Activated naive CD4-positive, alpha-beta T cell treated with anti-CD3 and anti-CD28 coated beads, Interleukin-2, amount 50 U/mL, for 72 hours (primary cell): Measurements from ENCODE around the gene SLC6A20. TPM values are rescaled to one million over a fixed set of nuclear protein-coding genes. Genes with fewer than 3 reads are reported as not detected.
A peak's percentile ranks its signal among the peaks of the same experiment; 100 is the strongest.
"Not testable (repeated sequence)": the region's sequence is repeated elsewhere in the genome, so short reads cannot be mapped to it uniquely, and the experiment has no call there.

Experiments used
- ATAC-seq, 2 donors: fragments of 150-1000 bp; cut with Tn5 transposase; 2 replicates each; pipeline ENCODE4 v1.10.0; 2021; ENCODE audit warnings: mild to moderate bottlenecking in 2 of 2, moderate library complexity in 2 of 2
- DNase-seq, 2 donors: peaks; one replicate each; pipeline ENCODE4 v3.0.0; 2021 to 2022; ENCODE audit warnings: low spot score in 2 of 2
- H3K27ac Mint-ChIP-seq, 2 donors: one replicate each; pipeline ENCODE4 v1.8.0; 2022; ENCODE audit warnings: mild to moderate bottlenecking in 2 of 2, mixed read lengths in 2 of 2
- H3K36me3 Mint-ChIP-seq, 2 donors: one replicate each; pipeline ENCODE4 v1.8.0; 2022; ENCODE audit warnings: mixed read lengths in 2 of 2
- H3K9me3 Mint-ChIP-seq, 2 donors: one replicate each; pipeline ENCODE4 v1.8.0; 2022; ENCODE audit warnings: mixed read lengths in 2 of 2
- total RNA-seq, 2 donors: library from RNA; stranded (reverse); gene quantifications; one replicate each; pipeline ENCODE4 v1.2.3, GENCODE V29; 2022

The SLC6A20 gene
- total RNA-seq, 2 donors from 2014 or later, result not detected

- Mint-ChIP-seq H3K9me3 (no peaks in the 10 kb centered on the region), H3K36me3 (no peaks in the 10 kb centered on the region), H3K27ac (no peak overlapping the region)
- DNase-seq, result no peak
- no peak for ATAC-seq
Observed at GRCh38 chr3:45756055-45756454, 40.3 kb downstream of the SLC6A20 start.

- Mint-ChIP-seq H3K9me3 (no peaks in the 10 kb centered on the region), H3K36me3 (no peaks in the 10 kb centered on the region), H3K27ac (no peak overlapping the region)
- ATAC-seq, result no peak
- no peak for DNase-seq
Observed at GRCh38 chr3:45754461-45754860, 41.9 kb downstream of the SLC6A20 start.

- H3K9me3 Mint-ChIP-seq, result no peaks in the 10 kb centered on the region
- ATAC-seq (no peak), DNase-seq (no peak)
- H3K36me3 Mint-ChIP-seq, result no peaks in the 10 kb centered on the region
- H3K27ac Mint-ChIP-seq, result peak overlapping the region in 1 of 2 donors; percentile 45
Observed at GRCh38 chr3:45753095-45753494, 43.2 kb downstream of the SLC6A20 start.

DNA sequence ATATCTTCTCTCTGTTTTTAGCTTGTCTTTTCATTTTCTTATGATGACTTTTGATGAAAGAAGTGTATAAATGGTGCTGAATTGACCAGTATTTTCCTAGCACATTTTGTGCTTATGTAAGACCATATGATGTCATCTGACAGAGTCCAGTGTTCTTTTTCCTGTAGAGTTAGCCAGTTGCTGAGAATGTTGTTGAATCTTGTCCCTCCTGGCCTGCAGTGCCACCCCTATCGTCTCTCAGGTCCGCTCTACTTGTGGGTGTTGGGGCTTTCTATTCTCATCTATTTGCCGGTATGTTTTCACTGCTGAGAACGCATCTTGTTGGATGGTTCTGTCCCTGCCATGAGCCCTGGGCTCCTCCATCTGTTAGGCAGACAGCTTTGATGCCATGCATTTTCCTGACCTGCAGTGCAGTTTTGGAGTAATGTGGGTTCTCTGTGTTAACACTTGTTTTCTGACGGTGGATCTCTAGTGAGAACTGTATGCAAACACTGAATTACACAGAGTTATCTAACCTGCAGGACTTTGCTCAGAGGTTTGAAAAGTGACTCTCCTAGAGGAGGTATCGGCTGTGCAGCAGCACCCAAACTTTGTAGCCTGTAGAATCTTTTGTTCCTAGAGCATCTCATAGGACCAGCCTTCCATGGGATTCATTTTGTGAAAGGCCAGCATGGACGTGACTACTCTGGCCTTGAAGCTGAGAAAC, 44.6 kb downstream of the SLC6A20 start:
- Mint-ChIP-seq H3K36me3 (no peaks in the 10 kb centered on the region), H3K27ac (peak overlapping the region in 1 of 2 donors; percentile 26), H3K9me3 (no peaks in the 10 kb centered on the region)
- no peak for ATAC-seq
- no peak for DNase-seq

- H3K9me3 Mint-ChIP-seq, result no peaks in the 10 kb centered on the region
- ATAC-seq, result no peak
Observed at GRCh38 chr3:45749880-45750279, 46.5 kb downstream of the SLC6A20 start.

GRCh38 chr3:45749036-45749600, 47.2 kb downstream of the SLC6A20 start:
- H3K36me3 Mint-ChIP-seq, ATAC-seq, DNase-seq, H3K27ac Mint-ChIP-seq, H3K9me3 Mint-ChIP-seq: not testable (repeated sequence)

More at GRCh38 chr3:45749880-45750279, 46.5 kb downstream of the SLC6A20 start:
- Mint-ChIP-seq H3K27ac (peak overlapping the region in 1 of 2 donors; percentile 2), H3K36me3 (peaks cover 0 to 6% of the 10 kb centered on the region in 2 donors)
- DNase-seq, result no peak

DNA sequence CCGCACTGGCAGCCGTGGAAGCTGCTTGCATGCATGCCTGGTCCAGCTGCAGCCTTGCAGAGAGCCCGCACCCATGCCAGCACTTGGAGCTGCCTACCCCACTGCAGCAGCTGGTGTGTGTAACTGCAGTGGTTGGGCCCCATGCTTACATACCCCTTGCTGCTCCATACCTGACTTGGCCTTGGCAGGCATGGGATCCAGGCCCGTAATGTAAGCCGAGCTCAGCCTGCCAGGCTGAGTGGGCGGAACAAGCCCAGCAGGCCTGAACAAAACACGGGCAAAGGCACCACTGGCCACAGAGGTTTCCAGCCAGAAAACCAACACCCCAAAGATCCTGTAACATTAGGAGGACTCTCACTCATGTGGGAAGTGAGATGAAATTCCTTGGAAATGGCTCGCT, 48.3 kb downstream of the SLC6A20 start:
- Mint-ChIP-seq H3K9me3 (no peaks in the 10 kb centered on the region), H3K36me3 (peaks cover 0 to 6% of the 10 kb centered on the region in 2 donors), H3K27ac (peak overlapping the region in 1 of 2 donors; percentile 44)
- peak in 1 of 2 donors; percentile 7 for ATAC-seq
- no peak for DNase-seq

DNA sequence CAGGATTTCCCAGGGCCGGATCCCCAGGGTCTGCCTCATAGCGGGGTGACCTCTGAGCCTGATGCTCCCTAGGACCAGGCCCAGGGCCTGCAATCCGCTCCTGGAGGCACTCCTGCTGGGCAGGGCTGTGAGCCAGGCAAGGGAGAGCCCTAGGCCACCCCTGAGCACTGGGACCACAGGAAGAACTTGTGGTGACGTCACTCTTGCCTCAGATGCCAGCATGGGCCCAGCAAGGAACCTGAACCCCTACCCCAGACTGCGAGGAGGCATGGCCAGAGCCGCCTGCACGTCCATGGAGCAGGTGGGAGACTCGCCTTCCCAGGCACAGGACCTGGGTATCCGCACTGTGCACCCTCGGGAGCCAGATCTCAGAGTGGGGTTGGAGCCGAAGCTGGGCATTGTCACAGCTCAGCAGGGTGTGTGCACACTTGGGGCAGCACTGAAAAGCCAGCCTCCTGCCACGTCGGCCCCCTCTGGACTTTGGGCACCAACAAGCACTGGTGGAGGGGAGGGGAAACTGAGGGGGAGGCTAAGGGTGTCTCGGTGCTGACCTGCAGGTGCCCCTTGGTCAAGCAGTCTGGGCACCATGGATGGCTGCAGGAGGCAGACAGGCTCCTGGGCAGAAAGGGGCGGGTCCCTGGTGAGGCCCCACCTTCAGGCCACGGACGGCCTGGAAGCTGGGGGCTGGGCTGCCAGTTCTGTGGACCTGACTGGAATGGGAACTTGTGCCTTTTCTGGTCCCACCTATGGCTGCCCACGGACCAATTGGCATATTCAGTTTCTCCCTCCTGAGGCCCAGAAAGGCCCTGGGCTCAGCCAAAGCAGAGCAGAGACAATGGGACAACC, 49.3 kb downstream of the SLC6A20 start:
- ATAC-seq (peak; percentile 24 to 42), DNase-seq (no peak)
- peaks cover 0 to 6% of the 10 kb centered on the region in 2 donors for H3K36me3 Mint-ChIP-seq
- no peaks in the 10 kb centered on the region for H3K9me3 Mint-ChIP-seq
- peak overlapping the region in 1 of 2 donors; percentile 54 for H3K27ac Mint-ChIP-seq

DNA sequence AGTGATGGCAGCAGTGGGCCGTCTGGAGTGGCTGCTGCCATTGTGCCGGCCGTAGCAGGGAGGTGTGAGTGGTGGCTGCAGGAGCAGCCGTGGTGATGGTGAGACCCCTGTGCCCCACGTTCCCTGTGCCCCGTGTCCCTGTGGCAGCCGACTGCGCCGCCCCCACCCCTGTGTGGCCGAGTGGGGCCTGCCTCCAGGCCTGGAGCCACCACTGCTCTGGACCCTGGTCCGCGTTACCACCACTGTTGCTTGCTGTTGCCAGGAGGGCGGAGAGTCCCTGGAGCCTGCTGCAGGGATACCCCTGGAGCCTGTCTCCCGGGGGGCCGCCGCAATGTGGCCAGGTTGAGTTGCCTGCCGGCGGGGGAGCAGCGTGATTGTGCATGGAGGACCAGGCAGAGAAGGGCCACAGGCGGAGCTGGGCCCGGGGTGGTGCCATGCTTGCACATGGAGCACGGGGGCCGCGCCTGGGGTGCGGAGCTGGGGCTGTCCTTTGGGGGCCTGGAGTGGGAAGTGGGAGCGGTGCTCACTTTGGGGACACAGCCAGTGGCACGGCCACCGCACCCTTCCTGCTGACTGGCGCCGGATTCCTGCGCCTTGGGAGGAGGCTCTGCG, 50.1 kb downstream of the SLC6A20 start:
- Mint-ChIP-seq H3K9me3 (no peaks in the 10 kb centered on the region), H3K27ac (peak overlapping the region; percentile 54 to 77), H3K36me3 (peaks cover 0 to 6% of the 10 kb centered on the region in 2 donors)
- ATAC-seq, result peak in 1 of 2 donors; percentile 28
- no peak for DNase-seq

- Mint-ChIP-seq H3K9me3 (no peaks in the 10 kb centered on the region), H3K27ac (peak overlapping the region in 1 of 2 donors; percentile 45), H3K36me3 (peaks cover 6 to 9% of the 10 kb centered on the region in 2 donors)
- ATAC-seq (no peak), DNase-seq (no peak)
Observed at GRCh38 chr3:45742461-45743089, 53.8 kb downstream of the SLC6A20 start.

GRCh38 chr3:45741742-45742460, 54.4 kb downstream of the SLC6A20 start:
- H3K36me3 Mint-ChIP-seq, result peaks cover 6 to 9% of the 10 kb centered on the region in 2 donors
- H3K9me3 Mint-ChIP-seq, result no peaks in the 10 kb centered on the region
- peak overlapping the region in 1 of 2 donors; percentile 45 for H3K27ac Mint-ChIP-seq
- ATAC-seq (no peak), DNase-seq (no peak)

GRCh38 chr3:45741247-45741646, 55.1 kb downstream of the SLC6A20 start:
- Mint-ChIP-seq H3K27ac (peak overlapping the region; percentile 23 to 58), H3K9me3 (no peaks in the 10 kb centered on the region), H3K36me3 (peaks cover 6 to 9% of the 10 kb centered on the region in 2 donors)
- ATAC-seq (no peak), DNase-seq (no peak)

DNA sequence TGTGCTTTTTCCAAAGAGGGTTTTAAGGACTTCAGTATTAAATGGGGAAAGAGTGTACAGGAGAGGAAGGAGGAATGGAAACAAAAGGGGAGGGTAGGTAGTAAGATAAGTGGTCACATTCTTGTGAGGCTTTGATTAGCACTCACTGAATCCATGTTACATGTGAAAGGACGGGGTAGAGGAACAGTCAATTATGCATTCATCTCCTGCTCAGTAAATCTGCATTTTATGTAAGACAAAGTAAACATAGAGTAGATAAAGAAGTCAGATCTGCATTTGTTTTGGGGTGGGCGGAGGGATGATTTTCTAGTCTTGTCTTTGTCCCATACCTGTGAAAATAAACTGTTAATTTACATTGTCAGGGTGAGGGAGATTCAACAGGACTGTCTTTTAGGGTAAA, 56.3 kb downstream of the SLC6A20 start:
- H3K27ac Mint-ChIP-seq, result peak overlapping the region in 1 of 2 donors; percentile 20
- H3K9me3 Mint-ChIP-seq, result no peaks in the 10 kb centered on the region
- peaks cover 6 to 9% of the 10 kb centered on the region in 2 donors for H3K36me3 Mint-ChIP-seq

DNA sequence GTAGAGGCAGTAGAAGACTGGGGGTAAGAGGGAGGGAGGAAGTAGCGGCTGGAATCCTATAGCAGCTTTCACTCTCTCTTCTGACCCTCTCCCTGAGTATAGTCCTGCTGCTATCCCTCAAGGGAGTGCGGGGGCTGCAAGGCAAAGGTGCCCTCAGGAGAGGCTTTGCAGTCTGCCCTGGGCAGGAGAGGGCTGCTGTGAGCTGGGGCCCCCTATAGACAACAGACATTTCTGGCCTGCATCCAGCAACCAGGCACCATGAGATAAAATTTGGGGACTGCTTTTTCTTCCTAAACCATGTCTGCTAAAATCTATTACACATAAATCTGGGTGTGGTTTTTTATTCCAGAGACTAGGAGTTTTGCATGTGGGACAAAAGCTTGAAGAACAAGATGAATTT, 59.1 kb downstream of the SLC6A20 start:
- Mint-ChIP-seq H3K9me3 (no peaks in the 10 kb centered on the region), H3K27ac (peak overlapping the region in 1 of 2 donors; percentile 24), H3K36me3 (peaks cover 9 to 20% of the 10 kb centered on the region in 2 donors)
- DNase-seq (no peak), ATAC-seq (no peak)

More for the DNA sequence above, 56.3 kb downstream of the SLC6A20 start:
- DNase-seq, result no peak
- ATAC-seq, result no peak

DNA sequence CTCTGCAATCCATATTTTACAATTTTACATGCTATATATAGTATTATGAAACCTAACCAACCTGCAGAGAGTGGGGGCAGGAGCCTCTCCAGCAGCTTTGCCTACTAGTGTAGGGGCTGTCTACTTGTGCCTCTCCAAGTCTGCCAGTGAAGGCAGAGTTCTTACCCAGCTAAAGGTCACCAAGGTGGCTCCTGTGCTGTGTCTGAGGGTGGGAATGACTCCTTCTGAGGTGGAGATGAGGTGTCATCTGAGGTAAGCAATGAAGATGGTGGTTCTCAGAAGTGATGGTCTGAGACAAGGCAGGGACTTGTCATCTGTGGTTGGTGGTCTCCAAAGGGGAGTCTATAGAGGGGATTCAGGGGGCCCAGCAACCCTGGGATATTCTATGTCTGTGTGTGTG, 59.6 kb downstream of the SLC6A20 start:
- DNase-seq, result no peak

More for the DNA sequence above, 59.6 kb downstream of the SLC6A20 start:
- peak; percentile 63 to 93 for ATAC-seq
- peak overlapping the region; percentile 24 to 86 for H3K27ac Mint-ChIP-seq
- H3K36me3 Mint-ChIP-seq, result peaks cover 12 to 25% of the 10 kb centered on the region in 2 donors
- H3K9me3 Mint-ChIP-seq, result no peaks in the 10 kb centered on the region
